H9 (cell line): ENCODE measurements around the gene PPP2R5B. TPM values are rescaled to one million over a fixed set of nuclear protein-coding genes. Genes with fewer than 3 reads are reported as not detected.

Experiments
- DNase-seq: peaks from one replicate; pipeline ENCODE4 v3.0.0-alpha.2; 2017
- H2AFZ ChIP-seq: one replicate; pipeline ENCODE4 v1.6.1; 2013; ENCODE audit warnings: mild to moderate bottlenecking, low read length, control low read depth, moderate library complexity
- H2AK5ac ChIP-seq: 2 replicates; pipeline ENCODE4 v1.6.1; 2013; ENCODE audit warnings: low read length, control low read depth, mixed read lengths; ENCODE audit not compliant: insufficient read length
- H2BK120ac ChIP-seq: one replicate; pipeline ENCODE4 v1.6.1; 2013; ENCODE audit warnings: low read depth, mild to moderate bottlenecking, low read length, control low read depth, inconsistent platforms; ENCODE audit not compliant: poor library complexity, severe bottlenecking
- H2BK12ac ChIP-seq: 2 replicates; pipeline ENCODE4 v1.6.1; 2013; ENCODE audit warnings: low read length, control low read depth, mixed read lengths, low read depth; ENCODE audit not compliant: insufficient read length
- H2BK15ac ChIP-seq: 2 replicates; pipeline ENCODE4 v1.6.1; 2013; ENCODE audit warnings: low read depth, low read length, control low read depth
- H2BK20ac ChIP-seq: one replicate; pipeline ENCODE4 v1.6.1; 2013; ENCODE audit warnings: low read depth, mild to moderate bottlenecking, low read length, control low read depth, inconsistent platforms; ENCODE audit not compliant: poor library complexity, severe bottlenecking
- H2BK5ac ChIP-seq: 2 replicates; pipeline ENCODE4 v1.6.1; 2013; ENCODE audit warnings: low read length, control low read depth, mixed read lengths; ENCODE audit not compliant: insufficient read length
- H3K14ac ChIP-seq: 2 replicates; pipeline ENCODE4 v1.6.1; 2013; ENCODE audit warnings: low read length, control low read depth; ENCODE audit not compliant: insufficient read depth
- H3K18ac ChIP-seq: 2 replicates; pipeline ENCODE4 v1.6.1; 2013; ENCODE audit warnings: low read depth, mild to moderate bottlenecking, mixed read lengths, low read length, control low read depth; ENCODE audit not compliant: insufficient read length
- H3K23ac ChIP-seq: 2 replicates; pipeline ENCODE4 v1.6.1; 2013; ENCODE audit warnings: low read length, control low read depth, mixed read lengths, low read depth; ENCODE audit not compliant: insufficient read length
- H3K23me2 ChIP-seq: 2 replicates; pipeline ENCODE4 v1.6.1; 2013; ENCODE audit warnings: low read depth, mild to moderate bottlenecking, mixed read lengths, low read length, control low read depth; ENCODE audit not compliant: insufficient read length, poor library complexity, severe bottlenecking
- H3K27ac ChIP-seq: 2 replicates; pipeline ENCODE4 v1.5.1; 2013; ENCODE audit warnings: low read length, control low read depth, mixed read lengths, low read depth; ENCODE audit not compliant: insufficient read length
- H3K27me3 ChIP-seq: 2 replicates; pipeline ENCODE4 v1.6.1; 2013; ENCODE audit warnings: low read length, control low read depth, inconsistent platforms; ENCODE audit not compliant: insufficient read depth
- H3K4ac ChIP-seq: 2 replicates; pipeline ENCODE4 v1.6.1; 2013; ENCODE audit warnings: low read depth, mild to moderate bottlenecking, control low read depth, inconsistent platforms, low read length, moderate library complexity
- H3K4me1 ChIP-seq: 2 replicates; pipeline ENCODE4 v1.6.1; 2013; ENCODE audit warnings: low read length, control low read depth, inconsistent platforms; ENCODE audit not compliant: insufficient read depth
- H3K4me2 ChIP-seq: 2 replicates; pipeline ENCODE4 v1.6.1; 2013; ENCODE audit warnings: low read length, control low read depth, mixed read lengths; ENCODE audit not compliant: insufficient read length, insufficient read depth
- H3K56ac ChIP-seq: 2 replicates; pipeline ENCODE4 v1.6.1; 2013; ENCODE audit warnings: low read depth, mild to moderate bottlenecking, mixed read lengths, low read length, control low read depth; ENCODE audit not compliant: insufficient read length
- H3K79me1 ChIP-seq: 2 replicates; pipeline ENCODE4 v1.6.1; 2013; ENCODE audit warnings: low read depth, mild to moderate bottlenecking, moderate library complexity, low read length, control low read depth, inconsistent platforms; ENCODE audit not compliant: insufficient read depth, poor library complexity, severe bottlenecking
- H3K79me2 ChIP-seq: 2 replicates; pipeline ENCODE4 v1.6.1; 2013; ENCODE audit warnings: low read length, control low read depth, inconsistent platforms; ENCODE audit not compliant: insufficient read depth
- H3K9ac ChIP-seq: 2 replicates; pipeline ENCODE4 v1.6.1; 2013; ENCODE audit warnings: low read length, control low read depth, mixed read lengths; ENCODE audit not compliant: insufficient read length; ENCODE audit errors: extremely low read depth
- H3K9me3 ChIP-seq: one replicate; pipeline ENCODE4 v1.6.1; 2013; ENCODE audit warnings: low read depth, low read length, inconsistent platforms; ENCODE audit not compliant: control insufficient read depth
- H3T11ph ChIP-seq: one replicate; pipeline ENCODE4 v1.6.1; 2013; ENCODE audit warnings: mild to moderate bottlenecking, low read length, control low read depth, inconsistent platforms
- H4K20me1 ChIP-seq: one replicate; pipeline ENCODE4 v1.6.1; 2013; ENCODE audit not compliant: control insufficient read depth, insufficient read length, insufficient read depth
- H4K5ac ChIP-seq: 2 replicates; pipeline ENCODE4 v1.6.1; 2013; ENCODE audit warnings: low read depth, mild to moderate bottlenecking, mixed read lengths, low read length, control low read depth; ENCODE audit not compliant: insufficient read length
- H4K8ac ChIP-seq: replicated peaks from 2 replicates; pipeline ENCODE4 v1.6.1; 2013; ENCODE audit warnings: low read length, control low read depth, mixed read lengths, low read depth; ENCODE audit not compliant: insufficient read length
- H4K91ac ChIP-seq: 2 replicates; pipeline ENCODE4 v1.6.1; 2013; ENCODE audit warnings: low read depth, mild to moderate bottlenecking, moderate library complexity, mixed read lengths, low read length, control low read depth; ENCODE audit not compliant: insufficient read length
- H3K27ac Mint-ChIP-seq, 3 experiments: 2 replicates in 2 of 3; 3 replicates in 1 of 3; pipeline ENCODE4 v1.8.0; 2020 to 2021; ENCODE audit warnings: mixed read lengths in 3 of 3, mild to moderate bottlenecking in 1 of 3, moderate library complexity in 1 of 3
- H3K27me3 Mint-ChIP-seq: 2 replicates; pipeline ENCODE4 v1.8.0; 2021; ENCODE audit warnings: low read depth, mild to moderate bottlenecking, moderate library complexity, mixed read lengths
- H3K36me3 Mint-ChIP-seq, 3 experiments: 2 replicates in 2 of 3; 3 replicates in 1 of 3; pipeline ENCODE4 v1.8.0; 2020 to 2021; ENCODE audit warnings: low read depth in 3 of 3, mixed read lengths in 3 of 3; ENCODE audit not compliant: insufficient read depth in 1 of 3
- H3K4me1 Mint-ChIP-seq, 2 experiments: 2 replicates each; pipeline ENCODE4 v1.8.0; 2020; ENCODE audit warnings: mixed read lengths in 2 of 2
- H3K4me3 Mint-ChIP-seq, 2 experiments: 2 replicates in 1 of 2; 3 replicates in 1 of 2; pipeline ENCODE4 v1.8.0; 2020 to 2021; ENCODE audit warnings: mild to moderate bottlenecking in 2 of 2, mixed read lengths in 2 of 2, moderate library complexity in 1 of 2
- H3K9me3 Mint-ChIP-seq, 2 experiments: 2 replicates in 1 of 2; 3 replicates in 1 of 2; pipeline ENCODE4 v1.8.0; 2020; ENCODE audit warnings: mild to moderate bottlenecking in 2 of 2, mixed read lengths in 2 of 2, moderate library complexity in 1 of 2
- CTCF ChIP-seq: fragments of 200-600 bp; sonication (generic); conservative IDR thresholded peaks from 3 replicates; pipeline ENCODE4 v1.8.0; 2021; ENCODE audit warnings: antibody characterized with exemption, mild to moderate bottlenecking
- WGBS: extraction: QIAGEN DNeasy Blood & Tissue Kit; methylation state at CpG from one replicate; pipeline ENCODE4 v1.1.7; 2013; ENCODE audit warnings: missing lambda C conversion rate, low lambda C conversion rate, mixed read lengths; ENCODE audit not compliant: insufficient read length; ENCODE audit errors: extremely low coverage; 5-methylcytosine and 5-hydroxymethylcytosine counted together
- total RNA-seq: library from RNA; stranded (reverse); gene quantifications from 2 replicates; pipeline ENCODE4 v1.2.1, GENCODE V29; 2021

PPP2R5B gene
- total RNA-seq, 1 experiment from 2014 or later: 6.3 TPM

DNA sequence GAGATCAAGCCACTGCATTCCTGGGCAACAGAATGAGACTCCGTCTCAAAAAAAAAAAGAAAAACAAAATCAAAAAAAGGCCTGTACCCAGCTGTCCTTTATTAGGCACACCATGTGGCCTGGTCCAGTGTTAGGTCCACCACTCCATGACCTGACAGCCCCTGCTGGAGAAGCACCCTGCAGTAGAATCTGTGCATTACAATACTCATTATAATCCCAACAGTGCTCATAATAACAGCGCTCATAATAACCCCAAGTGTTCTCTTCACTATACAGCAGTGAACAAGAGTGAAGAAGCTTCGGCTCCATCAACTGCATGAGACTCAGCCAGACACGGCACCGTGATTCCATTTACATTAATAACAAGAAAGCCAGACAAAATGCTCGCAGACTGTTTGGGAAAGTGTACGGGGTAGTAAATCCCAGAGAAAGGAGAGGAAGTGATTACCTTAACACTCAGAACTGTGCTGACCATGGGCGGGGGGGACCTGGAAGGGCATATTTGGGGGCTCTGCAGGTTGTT lies 37.2 kb upstream of the PPP2R5B start:
- no peak overlapping the region for H4K8ac ChIP-seq
- no peak overlapping the region for H3K23ac ChIP-seq
- H3K9me3 ChIP-seq: no peaks in the 10 kb centered on the region
- H2BK120ac ChIP-seq: no peak overlapping the region
- H4K5ac ChIP-seq: no peak overlapping the region
- H3K56ac ChIP-seq: no peak overlapping the region
- Mint-ChIP-seq H3K36me3 (no peaks in the 10 kb centered on the region), H3K27ac (peak overlapping the region in 1 of 3 experiments; percentile 56; a peak in 3 of 7 replicates), H3K9me3 (no peaks in the 10 kb centered on the region; a peak in 1 of 5 replicates), H3K27me3 (0 out of 2 replicates have a peak, but pooled peaks cover 4% of the 10 kb centered on the region), H3K4me1 (peaks cover 12 to 23% of the 10 kb centered on the region in 2 experiments), H3K4me3 (no peak overlapping the region)
- no peaks in the 10 kb centered on the region for H3K27me3 ChIP-seq
- no peak overlapping the region for H2BK5ac ChIP-seq
- no peaks in the 10 kb centered on the region for H3K79me1 ChIP-seq
- H3K18ac ChIP-seq: no peak overlapping the region
- peak overlapping the region; percentile 51 for H3K4me2 ChIP-seq
- H3K9ac ChIP-seq: no peak overlapping the region
- H2BK15ac ChIP-seq: no peak overlapping the region
- H2AFZ ChIP-seq: no peak overlapping the region
- H2AK5ac ChIP-seq: no peak overlapping the region
- H3K14ac ChIP-seq: no peak overlapping the region
- no peak overlapping the region for H4K91ac ChIP-seq
- no peak overlapping the region for H3K4ac ChIP-seq
- H4K20me1 ChIP-seq: no peaks in the 10 kb centered on the region
- no peak overlapping the region for H3K27ac ChIP-seq
- no peak overlapping the region for H3T11ph ChIP-seq
- H2BK20ac ChIP-seq: no peak overlapping the region
- no peak overlapping the region for H2BK12ac ChIP-seq
- DNase-seq: no peak
- H3K23me2 ChIP-seq: peaks cover 4% of the 10 kb centered on the region
- WGBS: no CpG with 5 or more reads among the region's 8 CpGs
- H3K4me1 ChIP-seq: no peaks in the 10 kb centered on the region; the same call in 1 of the 2 replicates
- H3K79me2 ChIP-seq: no peaks in the 10 kb centered on the region
- TF ChIP-seq CTCF: no peak
